ENCODE results near the gene C9orf40.

C9orf40 gene

GRCh38 chr9:74953235-74953751 is 581 bp upstream of the C9orf40 start:
- ATAC-seq (replicated peaks) (no peak), DNase-seq (no peak)
- Mint-ChIP-seq H3K27me3 (no peaks in the 10 kb centered on the region), H3K9me3 (no peaks in the 10 kb centered on the region), H3K27ac (peak overlapping the region; percentile 97), H3K4me1 (peaks cover 9 to 20% of the 10 kb centered on the region in 2 donors), H3K36me3 (peaks cover 0 to 3% of the 10 kb centered on the region in 2 donors), H3K4me3 (peak overlapping the region; percentile 87 to 98)

DNA sequence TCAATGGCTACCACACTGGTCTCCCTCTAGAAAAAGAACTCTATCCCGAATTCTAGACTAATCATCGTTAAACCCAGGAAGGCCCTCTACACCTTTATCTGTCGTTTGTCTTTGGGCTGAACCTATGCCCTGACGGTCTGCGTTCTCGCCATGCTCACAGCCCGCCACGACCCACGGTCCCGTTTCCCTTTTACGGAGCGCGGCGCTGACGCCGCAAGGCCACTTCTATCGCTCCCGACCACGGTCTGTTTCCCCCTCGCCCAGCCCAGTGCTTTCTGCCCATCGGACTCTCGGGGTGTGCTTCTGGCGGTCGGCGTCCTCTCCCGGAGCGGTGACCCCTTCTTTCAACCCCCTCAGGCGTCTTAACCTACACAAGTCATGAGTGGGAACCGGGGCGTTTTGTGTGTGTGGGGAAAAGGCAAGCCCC is 974 bp downstream of the C9orf40 start:
- H3K27ac Mint-ChIP-seq, result peak overlapping the region; percentile 95
- peaks cover 4 to 7% of the 10 kb centered on the region in 2 donors for H3K36me3 Mint-ChIP-seq
- peak; percentile 23 for DNase-seq
- H3K27me3 Mint-ChIP-seq, result no peaks in the 10 kb centered on the region
- H3K4me3 Mint-ChIP-seq, result peak overlapping the region; percentile 98
- ATAC-seq (replicated peaks), result peak; percentile 47 to 50
- H3K4me1 Mint-ChIP-seq, result peaks cover 9 to 20% of the 10 kb centered on the region in 2 donors
- H3K9me3 Mint-ChIP-seq, result no peaks in the 10 kb centered on the region

- DNase-seq, result no peak
These were observed 1.5 kb downstream of the C9orf40 start for GRCh38 chr9:74951107-74951720.

DNA sequence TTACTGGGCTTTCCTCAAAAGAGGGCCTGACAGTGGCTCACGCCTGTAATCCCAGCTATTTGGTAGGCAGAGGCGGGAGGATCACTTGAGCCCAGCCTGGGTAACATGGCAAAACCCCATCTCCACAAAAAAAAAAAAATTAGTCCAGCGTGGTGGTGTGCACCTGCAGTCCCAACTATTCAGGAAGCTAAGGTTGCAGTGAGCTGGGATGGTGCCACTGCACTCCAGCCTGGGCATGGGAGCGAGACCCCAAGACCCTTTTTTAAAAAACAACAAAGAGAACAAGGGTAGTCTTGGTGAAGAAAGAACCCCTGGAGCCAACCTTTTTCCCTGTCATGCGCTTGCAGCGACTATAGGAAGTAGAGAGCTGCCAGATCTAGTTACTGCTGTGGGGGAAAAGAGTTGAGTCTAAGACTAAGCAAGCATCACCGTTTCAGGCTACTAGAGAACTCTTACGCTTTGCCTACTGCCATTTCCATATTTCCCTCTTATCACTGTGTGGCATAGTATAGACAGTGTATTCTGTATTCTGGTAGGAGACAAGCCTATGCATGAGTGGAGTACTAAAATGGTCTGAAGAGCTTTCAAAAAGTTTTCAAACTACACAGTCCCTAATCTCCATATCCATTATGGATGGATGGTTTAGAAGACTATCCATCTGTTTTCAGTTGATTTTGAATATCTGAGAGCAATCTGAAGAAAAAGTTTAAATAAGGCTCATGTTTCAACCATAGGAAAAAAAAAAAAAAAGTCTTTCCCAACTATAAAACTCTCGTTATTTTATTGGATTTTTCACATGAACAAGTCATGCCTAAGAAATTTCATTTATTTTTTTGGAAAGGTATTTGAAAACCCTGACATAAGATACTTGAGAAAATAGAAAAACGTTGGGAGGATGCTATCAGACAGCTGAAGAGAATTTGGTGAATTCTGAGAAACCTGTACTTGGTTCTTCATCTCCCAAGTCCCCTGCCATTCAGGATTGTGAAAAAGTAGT is 2.6 kb downstream of the C9orf40 start:
- no peaks in the 10 kb centered on the region for H3K9me3 Mint-ChIP-seq
- DNase-seq (no peak), ATAC-seq (replicated peaks) (no peak)
- no peak overlapping the region for H3K27ac Mint-ChIP-seq
- H3K36me3 Mint-ChIP-seq, result peaks cover 6 to 7% of the 10 kb centered on the region in 2 donors
- H3K4me1 Mint-ChIP-seq, result peaks cover 7 to 20% of the 10 kb centered on the region in 2 donors
- no peaks in the 10 kb centered on the region for H3K27me3 Mint-ChIP-seq
- no peak overlapping the region for H3K4me3 Mint-ChIP-seq

More at GRCh38 chr9:74951107-74951720, 1.5 kb downstream of the C9orf40 start:
- peak overlapping the region; percentile 95 for H3K27ac Mint-ChIP-seq
- peaks cover 9 to 20% of the 10 kb centered on the region in 2 donors for H3K4me1 Mint-ChIP-seq
- H3K4me3 Mint-ChIP-seq, result peak overlapping the region; percentile 98
- no peak for ATAC-seq (replicated peaks)
- no peaks in the 10 kb centered on the region for H3K9me3 Mint-ChIP-seq
- H3K27me3 Mint-ChIP-seq, result no peaks in the 10 kb centered on the region
- H3K36me3 Mint-ChIP-seq, result peaks cover 6 to 7% of the 10 kb centered on the region in 2 donors

DNA sequence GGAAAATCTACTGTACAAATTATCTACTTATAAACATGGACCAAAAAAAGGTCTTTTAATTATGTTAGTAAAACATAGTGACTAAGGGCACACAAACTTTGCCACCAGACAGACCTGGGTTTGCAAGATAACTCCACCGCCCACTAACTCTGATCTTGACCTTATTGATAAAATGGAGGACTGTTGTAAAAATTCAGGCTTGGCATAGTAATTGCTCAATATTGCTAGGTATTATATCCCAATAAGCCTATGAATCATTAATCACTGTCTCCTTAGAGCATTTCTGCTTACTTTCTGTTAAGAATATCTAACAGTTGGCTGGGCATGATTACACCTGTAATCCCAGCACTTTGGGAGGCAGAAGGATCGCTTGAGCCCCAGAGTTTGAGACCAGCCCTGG is 3.8 kb downstream of the C9orf40 start:
- DNase-seq (no peak), ATAC-seq (replicated peaks) (no peak)
- Mint-ChIP-seq H3K4me3 (no peak overlapping the region), H3K9me3 (no peaks in the 10 kb centered on the region), H3K27me3 (no peaks in the 10 kb centered on the region), H3K27ac (no peak overlapping the region), H3K36me3 (peaks cover 6 to 7% of the 10 kb centered on the region in 2 donors), H3K4me1 (peaks cover 7 to 20% of the 10 kb centered on the region in 2 donors)

DNA sequence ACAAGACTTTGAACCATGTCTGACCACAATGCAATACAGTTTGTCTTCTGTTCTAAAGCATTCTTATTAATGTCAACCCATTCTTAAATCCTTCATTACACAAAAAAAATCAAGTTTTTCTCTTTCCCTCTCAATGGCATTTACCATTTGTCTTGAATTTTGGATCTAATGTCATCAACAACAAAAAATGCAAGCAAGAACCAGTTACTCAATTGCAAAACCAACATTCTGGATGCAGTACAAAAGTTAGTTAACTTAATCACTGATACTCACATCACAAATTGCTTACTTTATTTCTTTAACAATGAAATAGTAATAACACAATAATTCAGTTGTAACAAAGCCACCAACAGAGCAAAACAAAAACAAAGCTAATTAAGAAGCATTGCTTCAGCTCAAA is 6.0 kb downstream of the C9orf40 start:
- no peak for ATAC-seq (replicated peaks)
- H3K27me3 Mint-ChIP-seq, result no peaks in the 10 kb centered on the region
- no peak overlapping the region for H3K27ac Mint-ChIP-seq
- H3K4me3 Mint-ChIP-seq, result no peak overlapping the region
- H3K36me3 Mint-ChIP-seq, result peaks cover 5 to 6% of the 10 kb centered on the region in 2 donors
- no peak for DNase-seq
- H3K4me1 Mint-ChIP-seq, result peaks cover 7 to 13% of the 10 kb centered on the region in 2 donors
- H3K9me3 Mint-ChIP-seq, result peaks cover 0 to 4% of the 10 kb centered on the region in 2 donors

DNA sequence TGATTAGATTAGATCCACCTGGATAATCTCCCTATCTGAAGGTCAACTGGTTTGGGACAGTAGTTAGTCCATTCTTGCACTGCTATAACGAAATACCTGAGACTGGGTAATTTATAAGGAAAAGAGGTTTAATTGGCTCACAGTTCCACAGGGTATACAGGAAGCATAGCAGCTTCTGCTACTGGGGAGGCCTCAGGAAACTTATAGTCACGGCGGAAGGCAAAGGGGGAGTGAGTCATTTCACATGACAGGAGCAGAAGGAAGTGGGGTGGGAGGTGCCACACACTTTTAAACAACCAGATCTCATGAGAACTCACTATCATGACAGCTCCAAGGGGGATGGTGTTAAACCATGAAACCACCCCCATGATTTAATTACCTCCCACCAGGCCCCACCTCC is 9.9 kb downstream of the C9orf40 start:
- ATAC-seq (replicated peaks), result peak in 1 of 2 donors; percentile 23
- H3K27me3 Mint-ChIP-seq, result no peaks in the 10 kb centered on the region
- H3K9me3 Mint-ChIP-seq, result peaks cover 0 to 4% of the 10 kb centered on the region in 2 donors
- peaks cover 2 to 3% of the 10 kb centered on the region in 2 donors for H3K36me3 Mint-ChIP-seq
- H3K4me3 Mint-ChIP-seq, result no peak overlapping the region
- H3K27ac Mint-ChIP-seq, result no peak overlapping the region
- peaks cover 2 to 6% of the 10 kb centered on the region in 2 donors for H3K4me1 Mint-ChIP-seq
- DNase-seq, result no peak

GRCh38 chr9:74940600-74940999 is 12.1 kb downstream of the C9orf40 start:
- H3K4me1 Mint-ChIP-seq, result peaks cover 2 to 6% of the 10 kb centered on the region in 2 donors
- ATAC-seq (replicated peaks) (no peak), DNase-seq (no peak)
- H3K4me3 Mint-ChIP-seq, result no peak overlapping the region
- no peak overlapping the region for H3K27ac Mint-ChIP-seq
- no peaks in the 10 kb centered on the region for H3K36me3 Mint-ChIP-seq
- H3K27me3 Mint-ChIP-seq, result no peaks in the 10 kb centered on the region
- peaks cover 0 to 4% of the 10 kb centered on the region in 2 donors for H3K9me3 Mint-ChIP-seq

- no peak for DNase-seq
- no peak overlapping the region for H3K27ac Mint-ChIP-seq
- H3K4me1 Mint-ChIP-seq, result no peaks in the 10 kb centered on the region
- H3K27me3 Mint-ChIP-seq, result peaks cover 6 to 24% of the 10 kb centered on the region in 2 donors
- H3K9me3 Mint-ChIP-seq, result peaks cover 7 to 13% of the 10 kb centered on the region in 2 donors
- H3K36me3 Mint-ChIP-seq, result no peaks in the 10 kb centered on the region
- ATAC-seq (replicated peaks), result no peak
- H3K4me3 Mint-ChIP-seq, result no peak overlapping the region
These were observed 17.7 kb downstream of the C9orf40 start for GRCh38 chr9:74935008-74935407.

DNA sequence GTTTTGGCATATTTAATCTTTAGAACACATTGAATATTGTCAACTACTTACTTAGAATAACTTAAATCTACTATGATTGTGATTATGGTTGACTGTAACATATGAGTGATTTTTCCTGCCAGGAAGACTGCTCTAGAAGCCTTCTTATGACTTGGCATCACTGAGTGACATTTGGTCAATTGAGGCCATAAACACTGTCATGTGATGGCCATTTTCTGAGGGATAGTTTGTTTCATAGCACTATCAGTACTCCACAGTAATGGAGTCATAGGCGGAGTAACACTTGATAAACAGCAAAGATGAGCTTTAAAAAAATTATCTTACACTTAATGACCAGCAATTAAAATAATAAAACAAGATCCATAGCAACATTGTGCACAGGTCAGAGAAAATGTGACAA is 31.0 kb downstream of the C9orf40 start:
- H3K9me3 Mint-ChIP-seq, result no peaks in the 10 kb centered on the region
- no peaks in the 10 kb centered on the region for H3K36me3 Mint-ChIP-seq
- H3K27ac Mint-ChIP-seq, result no peak overlapping the region
- no peak for DNase-seq
- peaks cover 0 to 4% of the 10 kb centered on the region in 2 donors for H3K27me3 Mint-ChIP-seq
- H3K4me3 Mint-ChIP-seq, result no peak overlapping the region
- ATAC-seq (replicated peaks), result no peak
- H3K4me1 Mint-ChIP-seq, result no peaks in the 10 kb centered on the region

- Mint-ChIP-seq H3K9me3 (no peaks in the 10 kb centered on the region), H3K4me3 (no peak overlapping the region), H3K27ac (no peak overlapping the region), H3K4me1 (no peaks in the 10 kb centered on the region), H3K27me3 (peaks cover 0 to 4% of the 10 kb centered on the region in 2 donors), H3K36me3 (no peaks in the 10 kb centered on the region)
- DNase-seq (no peak), ATAC-seq (replicated peaks) (no peak)
These were observed 31.6 kb downstream of the C9orf40 start for GRCh38 chr9:74920944-74921626.

DNA sequence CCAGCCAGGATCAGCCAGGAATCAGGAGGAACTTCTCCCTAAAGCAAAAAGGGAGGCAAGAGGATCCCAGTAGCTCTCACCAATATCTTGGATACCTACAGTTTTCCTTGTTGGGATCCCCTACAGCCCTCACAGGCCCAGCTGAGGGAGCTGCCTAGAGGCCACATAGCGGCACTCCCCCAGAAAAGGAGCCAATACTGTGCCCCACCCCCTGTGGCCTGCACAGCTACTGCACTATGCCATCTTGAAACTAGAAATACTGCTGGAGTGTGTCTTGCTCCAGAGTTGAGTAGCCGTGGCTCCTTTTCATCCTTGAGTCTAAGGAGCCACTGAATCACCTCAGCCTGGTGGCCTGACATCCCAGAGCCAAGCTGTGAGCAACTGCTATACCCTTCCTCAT is 42.7 kb downstream of the C9orf40 start:
- Mint-ChIP-seq H3K9me3 (peaks cover 7 to 11% of the 10 kb centered on the region in 2 donors), H3K4me3 (no peak overlapping the region), H3K4me1 (no peaks in the 10 kb centered on the region), H3K27me3 (peaks cover 25 to 39% of the 10 kb centered on the region in 2 donors), H3K27ac (no peak overlapping the region), H3K36me3 (no peaks in the 10 kb centered on the region)
- no peak for ATAC-seq (replicated peaks)
- DNase-seq, result no peak

- Mint-ChIP-seq H3K4me1 (no peaks in the 10 kb centered on the region), H3K27me3 (peaks cover 21 to 39% of the 10 kb centered on the region in 2 donors), H3K4me3 (no peak overlapping the region), H3K9me3 (peaks cover 7 to 11% of the 10 kb centered on the region in 2 donors), H3K27ac (no peak overlapping the region), H3K36me3 (no peaks in the 10 kb centered on the region)
- ATAC-seq (replicated peaks), result no peak
- no peak for DNase-seq
These were observed 44.0 kb downstream of the C9orf40 start for GRCh38 chr9:74908665-74909064.

- no peaks in the 10 kb centered on the region for H3K4me1 Mint-ChIP-seq
- DNase-seq (no peak), ATAC-seq (replicated peaks) (no peak)
- no peaks in the 10 kb centered on the region for H3K36me3 Mint-ChIP-seq
- H3K9me3 Mint-ChIP-seq, result peaks cover 6 to 8% of the 10 kb centered on the region in 2 donors
- H3K27me3 Mint-ChIP-seq, result peaks cover 21 to 37% of the 10 kb centered on the region in 2 donors
- H3K27ac Mint-ChIP-seq, result no peak overlapping the region
- H3K4me3 Mint-ChIP-seq, result no peak overlapping the region
These were observed 45.6 kb downstream of the C9orf40 start for GRCh38 chr9:74907085-74907484.
